A549 (cell line): ENCODE data around the gene ZMIZ2.

Experiments used
- CTCF ChIP-seq: fragments of >200 bp; sonication (Bioruptor Twin); formaldehyde crosslinking; IDR thresholded peaks from 3 replicates; pipeline ENCODE4 v1.5.1; 2016
- ELK1 ChIP-seq: fragments of 150-350 bp; IDR thresholded peaks from 2 replicates; pipeline ENCODE4 v1.6.1; 2014; ENCODE audit warnings: low read depth, mild to moderate bottlenecking, low read length
- TP53 ChIP-seq: fragments of 250-450 bp; sonication (Bioruptor Pico); IDR thresholded peaks from 2 replicates; pipeline ENCODE4 v1.5.0; 2021; ENCODE audit warnings: mild to moderate bottlenecking, moderate library complexity

- TF ChIP-seq ELK1 (no peak), CTCF (no peak), TP53 (CRISPR knock-in tag) (no peak)
Measured at GRCh38 chr7:44750921-44751571, 2.4 kb downstream of the ZMIZ2 start.
